ENCODE results near the gene GFOD2. TPM values are rescaled to one million over a fixed set of nuclear protein-coding genes. Genes with fewer than 3 reads are reported as not detected.

GFOD2 gene
- total and polyA plus RNA-seq, 11 donors = 6.5 to 15.4 (median 9.8) TPM

DNA sequence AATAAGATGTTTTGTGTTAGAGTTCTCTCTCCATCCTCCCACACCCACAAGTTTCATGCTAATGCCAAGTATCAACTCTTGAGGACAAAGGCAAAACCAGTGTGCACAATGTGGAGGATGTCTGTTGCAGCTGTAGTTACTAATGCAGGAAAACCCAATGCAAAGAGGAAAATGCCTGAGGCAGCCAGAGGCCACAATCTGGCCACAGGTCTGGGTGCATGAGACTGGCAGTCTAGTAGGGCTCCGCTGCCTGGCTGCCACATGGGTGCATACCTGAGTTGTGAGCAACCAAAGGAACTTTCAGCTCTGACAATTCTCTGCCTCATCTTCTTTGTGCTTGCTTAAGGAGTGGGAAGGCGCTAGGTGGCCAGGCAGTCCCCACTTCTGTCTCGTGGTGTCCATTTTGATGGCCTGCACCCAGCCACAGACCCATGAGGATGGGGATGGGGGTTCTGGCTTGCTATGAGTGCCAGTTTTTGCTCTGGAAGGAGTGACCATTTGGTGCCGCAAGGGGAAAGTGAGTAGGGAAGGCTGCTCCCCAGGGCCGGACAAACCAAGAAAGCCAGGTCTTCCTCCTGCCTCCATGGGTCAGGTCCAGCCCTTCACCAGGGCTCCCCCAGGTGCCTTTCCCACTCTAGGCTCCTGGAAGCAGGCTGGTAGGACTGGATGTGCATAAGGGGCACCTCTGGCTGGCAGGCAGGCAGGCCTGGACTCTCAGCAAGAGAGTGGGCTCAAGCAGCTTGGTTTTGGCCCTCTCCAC is 4.2 kb upstream of the GFOD2 start:
- Histone ChIP-seq H3K36me3 (peaks cover 0 to 49% (median 40%) of the 10 kb centered on the region in 9 donors), H3K4me3 (no peak overlapping the region), H3K4me1 (peaks cover 0 to 19% (median 13%) of the 10 kb centered on the region in 12 donors), H3K27ac (no peak overlapping the region), H3K27me3 (no peaks in the 10 kb centered on the region), H3K9me3 (no peaks in the 10 kb centered on the region)
- no peak for DNase-seq
- ATAC-seq = no peak
- TF ChIP-seq CTCF (IDR thresholded peaks at IDR 0.05) = no peak
- no peak for TF ChIP-seq POLR2A (IDR thresholded peaks at IDR 0.05)
- WGBS, 4 donors = 87 to 98% (median 94%) methylated on average over 4 to 5 of the region's 5 CpGs
- intact Hi-C loops (cut with DNase I) = loop anchor here in 3 of 10 donors (5.0 to 10.0 kb wide), 3 partner anchors 46 to 84 kb away; partner anchors contain the start of genes RANBP10 (in 2 of the 3) and TSNAXIP1 (in 2 of the 3)

GRCh38 chr16:67720236-67720635 is 1.1 kb upstream of the GFOD2 start:
- ATAC-seq (no peak), DNase-seq (no peak)
- peaks cover 0 to 21% (median 12%) of the 10 kb centered on the region in 9 donors for H3K36me3 ChIP-seq
- peak overlapping the region in 8 of 12 donors; percentile 62 to 100 (median 86) for H3K4me3 ChIP-seq
- H3K27ac ChIP-seq = peak overlapping the region in 10 of 12 donors; percentile 86 to 95 (median 89)
- H3K9me3 ChIP-seq = no peaks in the 10 kb centered on the region
- TF ChIP-seq POLR2A (IDR thresholded peaks at IDR 0.05) (no peak), CTCF (IDR thresholded peaks at IDR 0.05) (no peak)
- H3K4me1 ChIP-seq = peaks cover 0 to 30% (median 22%) of the 10 kb centered on the region in 12 donors
- 31 to 71% (median 45%) methylated on average over 1 of the region's 1 CpG for WGBS, 4 donors
- intact Hi-C loops (cut with DNase I) = loop anchor here in 3 of 10 donors (5.0 to 10.0 kb wide), 3 partner anchors 43 to 87 kb away; partner anchors contain the start of genes RANBP10 (in 2 of the 3) and TSNAXIP1 (in 2 of the 3)
- no peaks in the 10 kb centered on the region for H3K27me3 ChIP-seq

GRCh38 chr16:67719778-67720144 is 645 bp upstream of the GFOD2 start:
- peak; percentile 60 to 77 (median 69) for ATAC-seq
- Histone ChIP-seq H3K4me3 (peak overlapping the region; percentile 62 to 100 (median 90)), H3K27me3 (no peaks in the 10 kb centered on the region), H3K27ac (peak overlapping the region; percentile 77 to 95 (median 88)), H3K36me3 (peaks cover 0 to 17% (median 7%) of the 10 kb centered on the region in 9 donors), H3K4me1 (peaks cover 0 to 31% (median 22%) of the 10 kb centered on the region in 12 donors), H3K9me3 (no peaks in the 10 kb centered on the region)
- DNase-seq = peak in 4 of 5 donors; percentile 37 to 45 (median 40)
- intact Hi-C loops (cut with DNase I) = loop anchor here in 6 of 10 donors (1.0 to 10.0 kb wide), 5 partner anchors 42 to 88 kb away; partner anchors contain the start of genes RANBP10 (in 3 of the 6) and TSNAXIP1 (in 3 of the 6)
- whole genome bisulfite sequencing, 4 donors = 2 to 9% (median 6%) methylated on average over 5 of the region's 5 CpGs
- TF ChIP-seq CTCF (IDR thresholded peaks at IDR 0.05) = no peak

- H3K9me3 ChIP-seq = no peaks in the 10 kb centered on the region
- no peaks in the 10 kb centered on the region for H3K27me3 ChIP-seq
- peaks cover 0 to 35% (median 22%) of the 10 kb centered on the region in 12 donors for H3K4me1 ChIP-seq
- peak overlapping the region in 11 of 12 donors; percentile 86 to 95 (median 88) for H3K27ac ChIP-seq
- no peak for TF ChIP-seq CTCF (IDR thresholded peaks at IDR 0.05)
- TF ChIP-seq POLR2A (IDR thresholded peaks at IDR 0.05) = no peak
- ATAC-seq (peak in 2 of 4 donors; percentile 3 to 4), DNase-seq (no peak)
- peaks cover 0 to 7% (median 0%) of the 10 kb centered on the region in 9 donors for H3K36me3 ChIP-seq
- intact Hi-C loops (cut with DNase I) = loop anchor here in 5 of 10 donors (1.0 to 5.0 kb wide), 3 partner anchors 45 to 89 kb away; partner anchors contain the start of genes RANBP10 (in 1 of the 5) and TSNAXIP1 (in 1 of the 5)
- peak overlapping the region; percentile 62 to 100 (median 90) for H3K4me3 ChIP-seq
- 1 to 3% (median 2%) methylated on average over 9 to 14 of the region's 14 CpGs for WGBS, 4 donors
Observed at GRCh38 chr16:67718668-67719047, 458 bp downstream of the GFOD2 start.

Measured in heart left ventricle (tissue), 16 donors.